Spleen (tissue), 7 donors: ENCODE data around the gene PNCK.

Experiments used
- CTCF ChIP-seq, 11 experiments: fragments of 200-600 bp in 7 of 11; fragments of 450-650 bp in 4 of 11; sonication (generic) in 4 of 11; IDR thresholded peaks in 8 of 11; conservative IDR thresholded peaks in 3 of 11; 1 replicate in 7 of 11; 2 replicates in 4 of 11; pipeline versions ENCODE4 v1.4.0 to v1.8.0; 2016 to 2021; ENCODE audit warnings: antibody characterized with exemption in 11 of 11, inconsistent platforms in 4 of 11, mild to moderate bottlenecking in 1 of 11
- POLR2A ChIP-seq, 3 donors: fragments of 450-650 bp; IDR thresholded peaks; one replicate each; pipeline ENCODE4 v1.5.1; 2017; ENCODE audit warnings: antibody characterized with exemption in 3 of 3, mild to moderate bottlenecking in 1 of 3
- donor health status: DM: no; HTN: no; CAD: no; lungs with moderate emphysema.
- donor health status: DM: no; HTN: no; CAD: no.
- donor health status: DM: no; HTN: no; CAD: no.

- TF ChIP-seq POLR2A (IDR thresholded peaks at IDR 0.05) (no peak), CTCF (IDR thresholded peaks at IDR 0.05 in 8 of 11, conservative IDR thresholded peaks at IDR 0.05 in 3 of 11) (no peak)
These were observed 38.8 kb downstream of the PNCK start for GRCh38 chrX:153634832-153635231.
